ENCODE results near the gene PPIF.
A peak's percentile ranks its signal among the peaks of the same experiment; 100 is the strongest.
"Not testable (repeated sequence)": the region's sequence is repeated elsewhere in the genome, so short reads cannot be mapped to it uniquely, and the experiment has no call there.

The PPIF gene

DNA sequence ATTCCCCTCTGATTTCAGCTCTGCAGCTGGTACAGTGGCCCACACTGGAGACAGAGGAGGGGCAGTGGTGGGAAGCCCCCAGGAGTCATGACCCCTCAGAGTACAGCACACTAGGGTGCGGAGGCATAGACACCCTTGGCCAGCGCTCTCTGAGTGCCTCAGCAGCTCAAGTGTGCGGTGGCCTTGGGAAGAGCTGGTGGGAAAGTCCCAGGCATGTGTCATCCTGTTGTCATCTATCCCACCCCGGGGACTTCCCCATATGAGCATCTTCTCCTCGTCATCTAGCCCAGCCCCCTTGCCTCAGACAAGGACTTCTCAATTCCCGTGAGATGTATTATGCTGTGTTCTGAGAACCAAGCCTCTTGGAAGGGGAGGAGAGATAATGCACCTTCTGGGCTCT is 15.6 kb upstream of the PPIF start:
- DNase-seq (ENCODE audit: low read depth in 2 of 2), result peak; percentile 35 to 44

DNA sequence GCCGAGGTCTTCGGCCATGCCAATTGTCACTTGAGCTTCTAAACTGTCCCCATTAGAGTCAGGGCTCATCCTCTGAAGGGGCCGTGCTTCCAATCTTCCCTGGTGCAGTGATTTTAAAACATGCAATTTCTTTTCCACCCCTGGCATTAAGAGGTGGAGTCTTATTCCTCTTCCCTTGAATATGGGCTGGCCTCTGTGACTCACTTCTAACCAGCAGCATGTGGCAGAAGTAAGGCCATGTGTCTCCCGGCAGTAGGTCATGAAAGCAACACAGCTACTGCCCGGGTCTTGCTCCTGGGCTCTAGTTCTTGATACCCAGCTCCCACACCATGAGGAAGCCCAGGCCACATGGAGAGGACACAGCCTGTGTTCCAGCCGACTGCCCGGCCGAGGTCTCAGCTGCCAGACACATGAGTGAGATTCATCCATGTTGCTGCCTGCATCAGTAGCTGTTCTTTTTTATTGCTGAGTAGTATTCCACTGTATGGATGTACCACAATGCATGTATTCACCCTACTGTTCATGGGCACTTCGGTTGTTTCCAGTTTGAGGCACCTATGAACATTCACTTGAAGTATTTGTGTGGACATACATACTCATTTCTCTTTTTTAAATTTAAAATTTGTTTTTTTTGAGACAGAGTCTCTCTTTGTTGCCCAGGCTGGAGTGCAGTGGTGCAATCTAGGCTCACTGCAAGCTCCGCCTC is 14.5 kb upstream of the PPIF start:
- not testable (repeated sequence) for DNase-seq (ENCODE audit: low read depth in 2 of 2)

DNA sequence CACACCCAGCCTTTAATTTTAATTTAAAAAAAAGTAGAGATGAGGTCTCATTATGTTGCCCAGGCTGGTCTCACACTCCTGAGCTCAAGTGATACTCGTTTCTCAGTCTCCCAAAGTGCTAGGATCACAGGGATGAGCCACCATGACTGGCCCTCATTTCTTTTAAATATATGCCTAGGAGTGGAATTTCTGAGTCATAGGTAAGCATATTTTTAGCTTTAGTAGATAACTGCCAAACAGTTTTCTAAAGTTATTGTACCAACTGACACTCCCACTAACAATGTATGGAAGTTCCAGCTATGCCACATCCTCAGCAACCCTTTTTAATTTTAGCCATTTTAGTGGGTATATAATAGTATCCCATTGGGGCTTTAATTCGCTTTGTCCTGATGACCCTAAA is 13.8 kb upstream of the PPIF start:
- peak in 1 of 2 experiments; percentile 20 for DNase-seq (ENCODE audit: low read depth in 2 of 2)

DNA sequence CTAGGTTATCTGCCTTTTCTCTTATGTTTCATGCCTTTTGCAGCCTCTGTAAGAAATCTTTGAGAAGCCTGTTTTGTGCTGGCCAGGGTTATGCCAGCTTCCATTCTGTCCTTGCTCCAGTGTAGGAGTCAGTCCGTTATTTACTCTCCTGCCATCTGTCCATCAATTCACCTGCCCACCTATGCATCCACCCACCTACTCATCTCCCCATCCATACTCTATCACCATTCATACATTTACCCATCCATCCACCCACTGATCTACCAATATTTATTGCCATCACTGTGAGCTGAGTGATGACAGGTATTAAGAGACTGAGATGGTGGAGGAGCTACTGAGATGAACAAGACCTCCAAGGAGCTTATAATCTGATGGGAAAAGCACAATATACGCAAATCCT is 12.7 kb upstream of the PPIF start:
- no peak for DNase-seq (ENCODE audit: low read depth in 2 of 2)

DNA sequence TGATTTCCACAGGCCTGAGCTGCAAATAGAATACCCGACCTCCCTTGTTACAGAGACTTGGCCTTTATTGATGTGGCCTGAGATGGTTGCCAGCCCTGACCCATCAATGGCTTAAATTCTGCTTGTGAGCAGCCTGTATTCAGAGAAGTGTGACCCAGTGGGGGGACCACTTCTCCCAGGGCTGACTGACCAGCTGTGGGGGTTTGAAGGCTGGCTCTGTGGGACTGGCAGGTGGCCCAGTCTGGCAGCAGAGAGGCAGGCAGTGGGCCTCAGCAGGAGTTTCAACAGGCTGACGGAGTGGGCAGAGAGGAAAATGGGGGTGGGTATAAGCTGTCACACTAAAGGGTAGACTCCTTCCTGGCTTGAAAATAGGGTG is 12.2 kb upstream of the PPIF start:
- no peak for DNase-seq (ENCODE audit: low read depth in 2 of 2)

DNA sequence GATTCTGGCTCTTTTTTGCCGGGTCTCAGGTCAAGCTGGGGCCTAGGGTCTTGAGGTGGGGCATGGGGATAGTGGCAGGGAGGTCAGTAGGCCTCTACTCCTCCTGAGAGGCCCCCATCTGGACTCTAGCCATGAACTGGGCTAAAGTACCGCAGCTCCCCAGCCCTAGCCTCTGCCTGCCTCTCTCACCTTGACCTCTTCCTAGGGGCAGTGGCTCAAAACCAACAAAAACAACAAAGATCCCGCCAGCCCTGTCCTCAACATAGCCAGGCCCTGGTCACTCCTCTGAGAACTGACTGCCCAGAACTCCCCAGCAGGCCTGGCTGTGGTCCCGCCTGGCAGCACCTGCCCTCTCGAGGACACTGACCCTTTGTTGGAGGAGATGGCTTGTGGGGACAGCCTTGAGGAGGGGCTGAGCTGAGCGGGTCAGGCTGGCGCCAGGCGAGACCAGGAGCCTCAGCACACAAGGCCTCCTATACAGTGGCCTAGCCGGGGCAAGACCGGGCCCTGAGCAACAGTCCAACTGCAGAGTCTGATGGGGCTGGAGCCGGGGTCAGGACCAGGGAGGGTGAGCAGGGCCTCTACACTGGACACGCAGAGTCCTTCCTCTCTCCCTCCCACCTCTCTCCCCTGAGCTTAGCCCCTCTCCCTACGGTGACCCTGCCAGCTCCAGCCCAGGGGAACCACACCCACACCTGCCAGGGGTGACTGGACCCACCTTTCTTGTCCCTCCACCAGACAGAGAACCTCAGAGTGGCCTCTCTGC is 11.6 kb upstream of the PPIF start:
- no peak for DNase-seq (ENCODE audit: low read depth in 2 of 2)

DNA sequence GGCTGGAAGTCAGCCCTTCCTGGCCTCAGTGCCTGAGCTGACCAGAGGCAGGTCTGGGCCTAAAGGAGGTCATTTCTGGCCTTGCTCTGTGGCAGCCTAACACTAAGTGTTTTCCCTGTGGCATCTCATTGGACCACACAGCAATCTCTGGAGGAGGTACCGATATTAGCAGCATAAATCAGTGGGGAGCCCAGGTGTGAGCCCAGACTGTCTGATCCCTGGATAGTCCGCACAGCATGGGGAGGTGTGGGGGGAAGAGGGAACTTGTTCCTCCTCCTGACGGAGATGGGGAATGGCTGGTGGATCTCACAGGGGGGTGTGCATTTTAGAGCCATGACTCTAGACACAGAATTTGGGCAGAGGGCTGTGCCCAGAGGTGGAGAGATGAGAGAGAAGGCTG is 11.0 kb upstream of the PPIF start:
- no peak for DNase-seq (ENCODE audit: low read depth in 2 of 2)

DNA sequence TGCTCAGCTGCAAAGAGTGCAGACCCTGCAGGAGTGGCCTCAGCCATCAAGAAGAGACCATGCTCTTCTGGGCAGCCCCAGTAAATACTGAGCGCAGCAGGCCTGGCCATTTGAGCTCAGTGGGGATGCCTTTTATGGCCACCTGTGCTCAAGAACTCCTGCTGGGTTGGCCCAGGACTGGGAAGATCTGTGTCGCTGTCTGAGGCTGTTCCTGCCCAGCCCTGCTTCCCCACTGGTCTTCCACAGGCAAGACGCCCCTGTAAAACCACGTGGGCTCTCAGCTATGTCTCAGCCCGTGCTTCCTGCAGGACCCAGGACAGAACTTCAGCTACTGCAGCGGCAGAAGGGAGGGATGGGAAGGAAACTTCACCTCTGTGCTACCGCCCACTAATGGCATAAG is 10.5 kb upstream of the PPIF start:
- no peak for DNase-seq (ENCODE audit: low read depth in 2 of 2)

DNA sequence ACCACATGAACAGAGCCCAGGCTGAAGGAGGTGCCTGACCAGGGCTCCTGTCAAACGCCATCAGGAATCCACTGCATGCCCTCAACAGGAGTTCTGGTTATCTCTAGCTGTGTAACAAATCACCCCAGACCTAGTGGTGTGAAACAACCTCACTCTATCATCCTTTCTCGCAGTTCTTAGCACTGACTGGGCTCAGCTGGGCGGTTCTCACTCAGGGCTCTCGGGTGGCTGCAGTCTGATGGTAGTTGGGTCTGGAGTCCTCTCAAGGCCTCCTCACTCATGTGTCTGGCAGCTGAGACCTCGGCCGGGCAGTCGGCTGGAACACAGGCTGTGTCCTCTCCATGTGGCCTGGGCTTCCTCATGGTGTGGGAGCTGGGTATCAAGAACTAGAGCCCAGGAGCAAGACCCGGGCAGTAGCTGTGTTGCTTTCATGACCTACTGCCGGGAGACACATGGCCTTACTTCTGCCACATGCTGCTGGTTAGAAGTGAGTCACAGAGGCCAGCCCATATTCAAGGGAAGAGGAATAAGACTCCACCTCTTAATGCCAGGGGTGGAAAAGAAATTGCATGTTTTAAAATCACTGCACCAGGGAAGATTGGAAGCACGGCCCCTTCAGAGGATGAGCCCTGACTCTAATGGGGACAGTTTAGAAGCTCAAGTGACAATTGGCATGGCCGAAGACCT is 9.3 kb upstream of the PPIF start:
- DNase-seq (ENCODE audit: low read depth in 2 of 2), result not testable (repeated sequence)

DNA sequence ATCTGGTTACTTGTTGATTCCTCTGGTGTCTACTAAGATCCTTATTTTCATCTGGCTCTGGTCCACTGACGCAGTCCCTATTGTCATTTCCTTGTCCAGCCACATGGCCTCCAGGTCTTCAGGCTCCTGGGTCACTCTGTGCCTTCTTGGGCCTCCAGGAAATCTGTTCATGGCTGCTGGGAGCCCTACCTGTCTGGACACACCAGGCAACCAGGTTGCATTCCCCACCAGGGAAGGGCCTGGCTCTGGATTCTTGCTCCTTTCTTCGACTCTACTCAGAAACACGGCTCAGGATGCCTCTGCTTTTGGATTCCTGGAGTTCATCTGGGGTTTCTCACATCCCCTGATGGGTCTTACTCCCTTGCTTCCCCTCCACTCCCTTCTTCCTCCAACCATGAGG is 8.0 kb upstream of the PPIF start:
- no peak for DNase-seq (ENCODE audit: low read depth in 2 of 2)

DNA sequence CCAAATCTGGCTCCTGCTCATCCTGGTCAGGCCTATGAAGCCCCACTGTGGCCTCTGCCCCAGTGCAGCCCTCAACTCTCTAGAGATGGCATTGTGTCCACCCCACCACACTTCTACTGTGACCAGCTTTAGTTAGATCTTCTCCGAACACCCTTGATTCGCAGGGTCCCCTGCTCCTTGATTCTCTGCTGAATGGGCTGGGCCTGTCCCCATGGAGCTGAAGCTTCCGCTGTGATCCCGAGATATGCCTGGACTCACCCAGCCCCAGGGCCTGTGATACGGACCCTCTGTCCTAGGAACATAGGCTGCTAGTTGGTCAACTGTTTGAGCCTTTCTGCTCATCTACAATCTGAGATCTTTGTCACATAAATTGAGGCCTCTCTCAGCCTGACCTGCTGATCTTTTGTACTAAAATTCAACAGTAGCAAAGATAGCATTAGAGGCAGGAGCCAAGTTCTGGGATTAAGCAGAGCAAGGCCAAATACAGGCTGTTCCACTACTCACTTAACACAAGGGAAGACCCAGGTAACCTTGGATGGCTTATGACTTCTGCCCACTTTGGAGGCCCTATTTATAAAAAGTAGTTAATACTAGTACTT is 6.5 kb upstream of the PPIF start:
- DNase-seq (ENCODE audit: low read depth in 2 of 2), result no peak

DNA sequence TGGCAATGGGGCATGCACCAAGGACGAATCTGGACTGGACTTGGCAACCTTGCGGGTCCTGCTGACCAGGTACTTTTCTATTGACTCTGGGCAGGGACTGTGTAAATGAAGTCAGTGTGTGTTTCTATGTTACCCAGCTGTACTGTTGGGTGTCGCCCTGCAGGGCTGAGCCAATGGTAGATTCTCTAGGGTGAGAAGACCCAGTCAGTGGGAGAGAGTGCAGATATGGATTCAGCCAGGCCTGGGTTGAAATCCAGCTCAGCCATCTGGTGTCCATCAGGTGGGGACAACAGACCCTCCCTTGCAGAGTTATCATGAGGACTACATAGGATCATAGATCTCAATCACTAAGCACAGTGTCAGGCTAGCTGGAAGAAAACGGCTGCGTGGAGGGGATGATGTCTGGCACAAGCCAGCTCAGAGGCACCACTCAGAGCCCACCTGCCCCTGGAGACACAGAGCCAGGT is 4.9 kb upstream of the PPIF start:
- DNase-seq (ENCODE audit: low read depth in 2 of 2), result no peak

DNA sequence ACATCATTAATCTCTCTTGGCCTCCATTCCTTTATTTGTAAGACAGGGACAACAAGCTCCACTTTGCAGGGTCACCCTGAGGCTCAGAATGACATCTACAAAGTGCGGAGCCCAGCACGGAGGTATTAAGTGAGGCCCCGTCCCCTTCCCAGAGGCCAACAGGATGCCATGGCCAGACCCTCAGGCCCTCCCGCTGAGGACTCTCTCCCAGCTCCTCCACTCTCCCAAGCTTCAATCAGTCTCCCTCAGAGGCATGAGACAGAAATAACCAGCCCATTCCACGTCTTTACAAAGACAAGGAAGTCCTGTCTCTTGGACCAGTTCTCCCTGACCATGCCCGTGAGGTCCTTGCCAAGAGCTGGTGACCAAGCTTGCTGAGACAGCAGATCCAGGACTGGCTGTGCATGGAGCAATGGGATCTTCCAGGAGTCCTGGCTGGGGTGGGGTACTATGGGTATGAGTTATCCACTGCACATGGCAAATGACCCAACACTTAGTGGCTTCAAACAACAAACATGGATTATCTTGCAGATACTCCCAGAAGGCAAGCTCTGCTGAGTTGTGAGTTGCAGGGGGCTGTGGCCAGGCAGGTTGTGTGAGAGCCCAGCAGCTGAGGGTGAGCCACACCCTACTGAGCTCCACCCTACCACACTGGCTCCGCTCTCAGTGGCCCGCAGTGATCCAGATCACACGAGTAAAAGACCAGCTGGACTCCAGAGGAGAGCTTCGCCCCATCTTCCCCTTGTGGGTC is 4.3 kb upstream of the PPIF start:
- DNase-seq (ENCODE audit: low read depth in 2 of 2), result no peak

DNA sequence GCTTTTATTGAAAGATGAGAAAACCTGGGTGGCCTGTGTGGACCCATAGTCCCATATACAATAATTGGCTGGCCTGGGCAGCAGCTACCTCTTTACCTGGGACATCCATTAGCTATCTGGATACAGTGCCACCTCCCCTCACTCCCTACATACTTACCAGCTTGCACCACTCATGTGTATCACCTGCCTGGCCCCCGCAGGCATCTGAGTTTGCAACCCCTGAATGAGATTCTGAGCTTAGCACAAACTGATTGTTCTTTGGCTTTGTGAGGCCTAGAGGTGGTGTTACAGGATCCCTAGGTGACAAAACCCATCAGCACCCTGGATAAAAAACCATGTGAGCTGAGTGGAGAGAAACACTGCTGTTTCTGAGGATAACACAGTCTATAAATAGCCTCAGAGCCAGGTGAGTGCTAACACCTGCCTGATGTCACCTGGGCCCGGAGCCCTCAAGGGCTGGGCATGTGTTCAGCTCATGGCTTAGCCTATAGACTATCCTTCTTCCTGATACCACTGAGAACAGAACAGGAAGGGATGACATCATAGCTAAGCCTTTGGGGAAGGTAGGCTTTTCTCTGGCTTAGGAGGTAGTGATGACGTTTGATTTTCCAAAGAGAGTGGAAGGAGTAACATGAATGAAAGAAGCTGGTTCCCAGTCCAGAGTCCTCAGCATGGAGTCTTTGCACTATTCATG is 2.6 kb upstream of the PPIF start:
- DNase-seq (ENCODE audit: low read depth in 2 of 2), result no peak

DNA sequence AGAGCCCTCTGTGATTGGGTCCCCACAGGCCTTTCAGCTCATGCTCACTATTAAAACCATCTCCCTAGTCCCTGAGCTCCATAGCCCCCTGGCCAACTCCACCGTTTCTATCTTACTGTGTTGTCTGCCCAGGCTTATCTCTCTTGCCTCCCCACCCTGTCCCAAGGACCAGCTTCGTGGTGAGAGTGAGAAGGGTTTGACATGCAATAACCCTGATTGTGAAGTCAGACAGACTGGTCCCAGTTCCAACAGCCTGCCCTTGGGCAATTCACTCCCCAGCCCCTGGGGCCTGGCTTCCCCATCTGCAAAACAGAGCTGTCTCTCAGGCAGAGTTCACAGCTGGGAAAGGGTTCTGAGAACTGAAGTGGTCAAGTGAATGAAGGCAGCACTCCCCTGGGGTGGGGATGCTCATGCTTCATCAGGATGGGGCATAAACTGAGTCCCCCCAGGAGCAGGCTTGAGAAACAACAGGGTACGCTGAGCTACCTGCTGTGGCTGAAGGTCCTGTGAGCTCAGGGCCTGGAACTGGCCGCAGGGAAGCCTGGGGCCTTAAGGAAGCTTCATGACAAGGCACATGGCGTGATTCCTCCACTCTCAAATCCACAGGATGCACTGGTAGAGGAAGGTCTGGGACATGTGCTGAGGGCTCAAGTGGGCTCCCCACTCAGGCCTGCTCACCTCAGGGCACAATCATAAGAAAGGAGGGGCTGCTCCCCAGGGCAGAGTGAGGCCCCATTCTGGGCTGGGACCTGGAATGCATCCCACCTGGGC is 1.8 kb upstream of the PPIF start:
- no peak for DNase-seq (ENCODE audit: low read depth in 2 of 2)

DNA sequence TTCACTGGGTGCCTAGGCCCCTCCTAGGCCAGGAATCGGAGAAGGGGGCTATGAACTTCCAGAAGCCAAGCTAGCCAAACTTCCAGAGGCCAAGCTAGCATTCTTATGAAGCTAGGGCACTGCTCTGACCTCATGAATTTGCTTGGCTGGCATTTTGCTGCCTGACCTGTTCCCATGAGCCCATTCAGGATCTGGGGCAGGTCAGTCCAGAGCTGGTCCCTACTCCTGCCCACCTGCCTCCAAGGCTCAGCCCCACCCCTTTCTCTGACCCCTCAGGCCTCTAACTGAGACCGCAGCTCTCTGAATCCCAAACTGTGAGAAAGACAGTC is 1.3 kb upstream of the PPIF start:
- DNase-seq (ENCODE audit: low read depth in 2 of 2), result no peak

DNA sequence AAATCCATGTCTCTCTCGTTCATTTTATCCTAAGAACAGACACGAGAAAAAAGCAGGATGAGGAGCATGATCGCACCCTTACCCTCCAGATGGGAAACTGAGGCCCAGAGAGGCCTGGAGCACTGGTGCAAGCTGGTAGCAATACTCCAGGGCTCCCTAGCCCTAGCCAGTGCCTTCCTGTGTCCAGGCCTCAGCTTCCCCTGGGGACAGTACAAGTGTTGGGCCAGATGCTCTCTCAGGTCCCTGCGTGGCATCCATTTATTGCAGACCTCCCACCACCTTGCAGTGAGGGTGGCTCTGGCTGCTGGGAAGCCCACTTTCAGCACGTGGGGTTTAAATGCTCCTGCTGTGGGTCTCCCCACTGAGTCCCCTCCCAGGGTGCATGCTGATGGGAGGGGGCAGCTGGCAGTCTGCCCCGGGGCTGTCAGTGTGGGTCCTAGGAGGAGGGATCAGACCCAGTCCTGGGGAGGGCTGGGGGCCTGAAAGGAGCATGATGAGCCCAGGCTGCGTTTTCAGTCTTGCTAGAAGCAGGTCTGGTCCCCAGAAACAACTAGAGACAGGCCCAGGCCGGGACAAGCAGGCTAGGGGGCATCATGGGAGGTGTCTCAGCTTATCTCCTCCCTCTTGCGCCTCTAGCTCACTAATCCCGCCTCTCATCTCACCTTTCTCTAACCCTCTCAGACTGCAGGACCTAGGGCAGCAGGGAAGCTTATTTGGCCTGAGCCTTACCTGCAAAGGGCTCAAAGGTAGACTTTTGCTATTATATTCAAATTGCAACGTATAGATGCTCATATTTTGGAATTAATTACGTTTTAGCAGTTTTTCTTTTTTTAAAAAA is 662 bp upstream of the PPIF start:
- DNase-seq (ENCODE audit: low read depth in 2 of 2), result no peak

DNA sequence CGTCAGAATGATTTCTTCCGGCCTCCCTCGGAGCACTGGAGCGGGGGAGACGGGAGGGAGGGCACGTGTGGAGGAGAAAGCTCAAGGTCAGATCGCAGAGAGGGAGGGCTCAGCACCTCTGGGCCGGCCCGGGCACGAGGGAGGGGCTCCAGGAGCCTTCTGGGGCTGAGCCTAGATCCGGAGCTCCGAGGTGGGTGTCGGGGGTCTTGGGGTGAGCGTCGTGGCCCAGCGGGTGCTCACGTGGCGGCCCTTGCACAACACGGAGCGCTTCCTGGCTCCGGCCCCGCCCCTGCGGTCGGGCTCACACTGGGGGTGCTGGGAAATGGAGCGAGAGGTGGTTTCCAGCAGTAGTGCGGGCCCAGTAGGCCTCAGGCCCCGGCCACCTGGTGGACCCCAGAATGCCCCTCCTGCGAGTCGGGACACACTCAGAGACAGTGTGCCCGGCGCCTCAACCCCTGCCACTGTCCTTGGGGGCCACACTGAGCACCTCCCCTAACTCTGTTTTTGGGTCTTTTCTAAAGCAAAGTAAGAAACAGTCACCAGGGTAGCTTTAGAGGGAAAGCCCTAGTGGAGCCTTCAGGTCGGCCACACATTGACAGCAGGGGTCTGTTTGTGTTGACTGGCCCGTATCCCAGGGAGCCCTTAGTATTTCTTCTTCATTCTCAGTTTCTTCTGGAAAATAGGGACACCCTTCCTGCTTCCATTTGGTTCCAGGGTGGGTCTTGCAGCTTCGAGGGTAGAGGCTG is 798 bp downstream of the PPIF start:
- DNase-seq (ENCODE audit: low read depth in 2 of 2), result peak; percentile 30

DNA sequence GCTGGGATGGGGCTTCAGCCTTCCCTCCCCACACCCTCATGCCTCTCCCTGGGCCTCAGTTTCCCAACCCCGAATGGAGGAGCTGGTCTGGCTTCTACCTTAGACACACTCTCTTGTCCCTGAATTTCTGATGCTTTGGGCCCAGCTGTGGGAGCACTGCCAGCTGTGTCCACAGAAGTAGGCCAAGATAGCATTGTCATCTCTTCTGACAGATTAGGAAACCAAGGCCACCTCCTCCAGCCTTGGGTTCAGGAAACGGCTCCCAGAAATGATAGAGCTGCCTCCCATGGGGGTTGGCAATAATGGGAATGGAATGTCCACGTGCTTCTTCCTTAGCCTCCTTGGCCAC is 1.3 kb downstream of the PPIF start:
- no peak for DNase-seq (ENCODE audit: low read depth in 2 of 2)

All from fibroblast of skin of left quadriceps (primary cell).